HL-60 (cell line): ENCODE results near the gene HCRTR1.

Experiments used
- DNase-seq, 2 experiments: peaks; one replicate each; pipeline ENCODE4 v3.0.0-alpha.2; 2010 to 2020; ENCODE audit warnings: low read depth in 1 of 2, low spot score in 1 of 2
- H3K27ac ChIP-seq: fragments of 250-450 bp; sonication (Bioruptor Pico); replicated peaks from 2 replicates; pipeline ENCODE4 v1.5.1; 2020; ENCODE audit warnings: mild to moderate bottlenecking, moderate library complexity
- H3K27me3 ChIP-seq: fragments of 250-450 bp; sonication (Bioruptor Pico); 2 replicates; pipeline ENCODE4 v1.5.1; 2021; ENCODE audit warnings: mild to moderate bottlenecking, moderate library complexity; ENCODE audit not compliant: insufficient read depth, poor library complexity, severe bottlenecking
- H3K4me3 ChIP-seq: replicated peaks from 2 replicates; pipeline ENCODE4 v1.5.1; 2011; ENCODE audit warnings: mild to moderate bottlenecking, control low read depth, low read length; ENCODE audit not compliant: insufficient read depth
- CTCF ChIP-seq: IDR thresholded peaks from one replicate; pipeline ENCODE4 v1.5.1; 2011; ENCODE audit warnings: low read length, control low read depth, inconsistent platforms; ENCODE audit not compliant: insufficient read depth
- GABPA ChIP-seq: IDR thresholded peaks from 2 replicates; pipeline ENCODE4 v1.6.1; 2012; ENCODE audit warnings: low read depth
- POLR2AphosphoS5 ChIP-seq: IDR thresholded peaks from 2 replicates; pipeline ENCODE4 v1.6.1; 2012; ENCODE audit warnings: low read depth
- REST ChIP-seq: IDR thresholded peaks from 2 replicates; pipeline ENCODE4 v1.6.1; 2012; ENCODE audit warnings: low read depth; ENCODE audit not compliant: insufficient replicate concordance
- SPI1 ChIP-seq: IDR thresholded peaks from 2 replicates; pipeline ENCODE4 v1.6.1; 2012; ENCODE audit warnings: low read depth, mild to moderate bottlenecking, borderline replicate concordance

Gene HCRTR1

GRCh38 chr1:31609514-31610118 is 7.9 kb upstream of the HCRTR1 start:
- no peak for DNase-seq
- H3K4me3 ChIP-seq = no peak overlapping the region
- H3K27me3 ChIP-seq = no peaks in the 10 kb centered on the region
- no peak overlapping the region for H3K27ac ChIP-seq
- TF ChIP-seq REST = no peak
- no peak for TF ChIP-seq POLR2AphosphoS5
- TF ChIP-seq GABPA = no peak
- TF ChIP-seq CTCF = no peak
- no peak for TF ChIP-seq SPI1

GRCh38 chr1:31614414-31615005 is 3.0 kb upstream of the HCRTR1 start:
- Histone ChIP-seq H3K4me3 (no peak overlapping the region), H3K27me3 (peaks cover 19% of the 10 kb centered on the region), H3K27ac (no peak overlapping the region)
- TF ChIP-seq REST = no peak
- TF ChIP-seq GABPA = no peak
- DNase-seq = no peak

GRCh38 chr1:31615414-31615813 is 2.1 kb upstream of the HCRTR1 start:
- Histone ChIP-seq H3K4me3 (no peak overlapping the region), H3K27ac (no peak overlapping the region), H3K27me3 (peaks cover 19% of the 10 kb centered on the region)
- TF ChIP-seq CTCF = no peak
- no peak for TF ChIP-seq GABPA
- TF ChIP-seq SPI1 = no peak
- TF ChIP-seq REST = no peak
- no peak for TF ChIP-seq POLR2AphosphoS5
- no peak for DNase-seq
